GM23338 (cell line): ENCODE data around the gene CBX5. TPM values are rescaled to one million over a fixed set of nuclear protein-coding genes. Genes with fewer than 3 reads are reported as not detected.

Experiments used
- ATAC-seq: fragments of 200-7000 bp; cut with Tn5 transposase; 3 replicates; pipeline ENCODE4 v1.9.1; 2020
- DNase-seq: peaks from one replicate; pipeline ENCODE4 v3.0.0-alpha.2; 2015; ENCODE audit warnings: low spot score
- H2AFZ ChIP-seq: fragments of 200-600 bp; sonication (generic); 2 replicates; pipeline ENCODE4 v1.8.0; 2016; ENCODE audit warnings: antibody characterized with exemption, mild to moderate bottlenecking, moderate library complexity
- H3F3A ChIP-seq: fragments of 200-600 bp; sonication (generic); replicated peaks from 2 replicates; pipeline ENCODE4 v1.8.0; 2017; ENCODE audit warnings: antibody characterized with exemption, mixed run types, low read depth
- H3K27ac ChIP-seq: fragments of 200-600 bp; sonication (generic); 2 replicates; pipeline ENCODE4 v1.6.1; 2016; ENCODE audit warnings: low read depth
- H3K27me3 ChIP-seq: fragments of 200-600 bp; sonication (generic); 2 replicates; pipeline ENCODE4 v1.8.0; 2016; ENCODE audit warnings: mild to moderate bottlenecking, mixed run types, moderate library complexity; ENCODE audit not compliant: insufficient read depth
- H3K36me3 ChIP-seq: fragments of 200-600 bp; sonication (generic); 2 replicates; pipeline ENCODE4 v1.8.0; 2016; ENCODE audit warnings: mild to moderate bottlenecking; ENCODE audit not compliant: insufficient read depth
- H3K4me1 ChIP-seq: fragments of 200-600 bp; sonication (generic); 2 replicates; pipeline ENCODE4 v1.8.0; 2016; ENCODE audit warnings: mild to moderate bottlenecking, moderate library complexity; ENCODE audit not compliant: insufficient read depth
- H3K4me2 ChIP-seq: fragments of 200-600 bp; sonication (generic); 2 replicates; pipeline ENCODE4 v1.7.1; 2017; ENCODE audit warnings: mixed run types
- H3K4me3 ChIP-seq: fragments of 200-600 bp; sonication (generic); 2 replicates; pipeline ENCODE4 v1.6.1; 2016; ENCODE audit warnings: mixed run types
- H3K79me2 ChIP-seq: fragments of 200-600 bp; sonication (generic); replicated peaks from 2 replicates; pipeline ENCODE4 v1.8.0; 2017; ENCODE audit warnings: mild to moderate bottlenecking; ENCODE audit not compliant: insufficient read depth
- H3K9me2 ChIP-seq: fragments of 200-600 bp; sonication (generic); 2 replicates; pipeline ENCODE4 v1.8.0; 2017; ENCODE audit not compliant: insufficient read depth
- H4K20me1 ChIP-seq: fragments of 200-600 bp; sonication (generic); replicated peaks from 2 replicates; pipeline ENCODE4 v1.8.0; 2017; ENCODE audit warnings: mild to moderate bottlenecking; ENCODE audit not compliant: insufficient read depth
- H3K27ac Mint-ChIP-seq: 2 replicates; pipeline ENCODE4 v1.8.0; 2020; ENCODE audit warnings: inconsistent platforms, mild to moderate bottlenecking, moderate library complexity, mixed read lengths
- H3K27me3 Mint-ChIP-seq: 3 replicates; pipeline ENCODE4 v1.8.0; 2022; ENCODE audit warnings: low read depth, mild to moderate bottlenecking, moderate library complexity, mixed read lengths, inconsistent platforms; ENCODE audit not compliant: insufficient read depth, poor library complexity
- H3K36me3 Mint-ChIP-seq: 3 replicates; pipeline ENCODE4 v1.8.0; 2021; ENCODE audit warnings: low read depth, mild to moderate bottlenecking, inconsistent platforms, moderate library complexity, mixed read lengths
- H3K4me1 Mint-ChIP-seq: 3 replicates; pipeline ENCODE4 v1.8.0; 2020; ENCODE audit warnings: mild to moderate bottlenecking, inconsistent platforms, mixed read lengths
- H3K4me3 Mint-ChIP-seq: 3 replicates; pipeline ENCODE4 v1.8.0; 2021; ENCODE audit warnings: moderate library complexity, mild to moderate bottlenecking, inconsistent platforms, mixed read lengths
- H3K9me3 Mint-ChIP-seq: 3 replicates; pipeline ENCODE4 v1.8.0; 2020; ENCODE audit warnings: moderate library complexity, mild to moderate bottlenecking, inconsistent platforms, mixed read lengths
- CREB1 ChIP-seq: fragments of 250-450 bp; sonication (Bioruptor Pico); IDR thresholded peaks from 2 replicates; pipeline ENCODE4 v1.5.0; 2020; ENCODE audit warnings: low read depth, mild to moderate bottlenecking, moderate library complexity
- EZH2 ChIP-seq: fragments of 200-600 bp; sonication (generic); IDR thresholded peaks from one replicate; pipeline ENCODE4 v1.8.0; 2017; ENCODE audit warnings: antibody characterized with exemption, mild to moderate bottlenecking, low read depth; ENCODE audit not compliant: unreplicated experiment
- EZH2phosphoT487 ChIP-seq: fragments of 200-600 bp; sonication (generic); IDR thresholded peaks from one replicate; pipeline ENCODE4 v1.8.1; 2018; ENCODE audit warnings: antibody characterized with exemption; ENCODE audit not compliant: unreplicated experiment
- JUNB ChIP-seq: IDR thresholded peaks from one replicate; pipeline ENCODE4 v1.6.1; 2016; ENCODE audit warnings: antibody characterized with exemption; ENCODE audit not compliant: unreplicated experiment
- NANOG ChIP-seq: IDR thresholded peaks from 2 replicates; pipeline ENCODE4 v1.6.1; 2016; ENCODE audit warnings: antibody characterized with exemption, borderline replicate concordance
- POLR2AphosphoS5 ChIP-seq: IDR thresholded peaks from 2 replicates; pipeline ENCODE4 v1.6.1; 2016; ENCODE audit warnings: antibody characterized with exemption, low read depth
- STAT1 ChIP-seq: IDR thresholded peaks from one replicate; pipeline ENCODE4 v1.6.1; 2016; ENCODE audit warnings: antibody characterized with exemption; ENCODE audit not compliant: unreplicated experiment
- ZNF114 ChIP-seq: fragments of 250-450 bp; sonication (Bioruptor Pico); IDR thresholded peaks from 2 replicates; pipeline ENCODE4 v1.5.0; 2020; ENCODE audit warnings: mild to moderate bottlenecking, moderate library complexity
- ZNF331 ChIP-seq: fragments of 250-450 bp; sonication (Bioruptor Pico); IDR thresholded peaks from 2 replicates; pipeline ENCODE4 v1.5.0; 2020; ENCODE audit warnings: low read depth, mild to moderate bottlenecking, moderate library complexity
- polyA plus RNA-seq: library from polyadenylated mRNA; unstranded; fragments of >200 nt; fragmentation: Nextera tagmentation; extraction: Ambion mirVana; gene quantifications from 2 replicates; pipeline ENCODE4 v1.2.1, GENCODE V29; 2016
- total RNA-seq: library from RNA; depleted of rRNA; stranded (reverse); fragments of >200 nt; shearing (Covaris generic); gene quantifications from 2 replicates; pipeline ENCODE4 v1.2.3, GENCODE V29; 2014
- TF ChIP-seq, protein P1 (sequence below): IDR thresholded peaks from one replicate; pipeline ENCODE4 v1.6.1; 2018; ENCODE audit warnings: antibody characterized with exemption; ENCODE audit not compliant: unreplicated experiment
- TF ChIP-seq, protein P2 (sequence below): IDR thresholded peaks from 2 replicates; pipeline ENCODE4 v1.6.1; 2016; ENCODE audit warnings: antibody characterized with exemption
- TF ChIP-seq, protein P3 (sequence below), 2 experiments: fragments of 200-600 bp in 1 of 2; sonication (generic) in 1 of 2; conservative IDR thresholded peaks; 2 replicates each; pipeline versions ENCODE4 v1.5.1 to v1.6.1; 2016 to 2017; ENCODE audit warnings: antibody characterized with exemption in 2 of 2, low read depth in 2 of 2, mild to moderate bottlenecking in 2 of 2, moderate library complexity in 1 of 2
- TF ChIP-seq, protein P4 (sequence below): fragments of 250-450 bp; sonication (Bioruptor Pico); IDR thresholded peaks from 2 replicates; pipeline ENCODE4 v1.5.0; 2020; ENCODE audit warnings: mild to moderate bottlenecking, moderate library complexity

CBX5 gene
- total and polyA plus RNA-seq, 2 experiments from 2014 or later: 152 to 212 TPM

DNA sequence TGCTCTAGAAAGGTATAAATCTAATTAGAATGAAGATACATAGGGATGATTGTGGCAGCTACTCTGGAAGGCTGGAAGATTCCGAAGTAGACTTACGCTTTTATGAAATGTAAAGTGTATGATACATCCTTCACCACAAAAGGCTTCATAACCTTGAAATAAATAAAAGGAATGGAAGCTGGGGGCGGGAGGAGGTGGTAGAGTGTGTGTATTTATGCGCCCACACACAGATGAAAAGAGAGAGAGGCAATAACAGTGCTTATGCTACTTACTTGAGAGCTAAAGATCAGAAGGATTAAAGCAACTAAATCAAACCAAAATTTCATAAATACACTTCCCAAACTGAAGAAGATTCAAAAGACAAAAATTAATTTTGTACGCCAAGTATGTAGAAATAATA lies 30.4 kb downstream of the CBX5 start (continued):
- TF ChIP-seq, protein P1, sequence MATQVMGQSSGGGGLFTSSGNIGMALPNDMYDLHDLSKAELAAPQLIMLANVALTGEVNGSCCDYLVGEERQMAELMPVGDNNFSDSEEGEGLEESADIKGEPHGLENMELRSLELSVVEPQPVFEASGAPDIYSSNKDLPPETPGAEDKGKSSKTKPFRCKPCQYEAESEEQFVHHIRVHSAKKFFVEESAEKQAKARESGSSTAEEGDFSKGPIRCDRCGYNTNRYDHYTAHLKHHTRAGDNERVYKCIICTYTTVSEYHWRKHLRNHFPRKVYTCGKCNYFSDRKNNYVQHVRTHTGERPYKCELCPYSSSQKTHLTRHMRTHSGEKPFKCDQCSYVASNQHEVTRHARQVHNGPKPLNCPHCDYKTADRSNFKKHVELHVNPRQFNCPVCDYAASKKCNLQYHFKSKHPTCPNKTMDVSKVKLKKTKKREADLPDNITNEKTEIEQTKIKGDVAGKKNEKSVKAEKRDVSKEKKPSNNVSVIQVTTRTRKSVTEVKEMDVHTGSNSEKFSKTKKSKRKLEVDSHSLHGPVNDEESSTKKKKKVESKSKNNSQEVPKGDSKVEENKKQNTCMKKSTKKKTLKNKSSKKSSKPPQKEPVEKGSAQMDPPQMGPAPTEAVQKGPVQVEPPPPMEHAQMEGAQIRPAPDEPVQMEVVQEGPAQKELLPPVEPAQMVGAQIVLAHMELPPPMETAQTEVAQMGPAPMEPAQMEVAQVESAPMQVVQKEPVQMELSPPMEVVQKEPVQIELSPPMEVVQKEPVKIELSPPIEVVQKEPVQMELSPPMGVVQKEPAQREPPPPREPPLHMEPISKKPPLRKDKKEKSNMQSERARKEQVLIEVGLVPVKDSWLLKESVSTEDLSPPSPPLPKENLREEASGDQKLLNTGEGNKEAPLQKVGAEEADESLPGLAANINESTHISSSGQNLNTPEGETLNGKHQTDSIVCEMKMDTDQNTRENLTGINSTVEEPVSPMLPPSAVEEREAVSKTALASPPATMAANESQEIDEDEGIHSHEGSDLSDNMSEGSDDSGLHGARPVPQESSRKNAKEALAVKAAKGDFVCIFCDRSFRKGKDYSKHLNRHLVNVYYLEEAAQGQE: no peak
- TF ChIP-seq EZH2 (no peak), STAT1 (no peak), CREB1 (CRISPR knock-in tag) (no peak)
- TF ChIP-seq, protein P2, sequence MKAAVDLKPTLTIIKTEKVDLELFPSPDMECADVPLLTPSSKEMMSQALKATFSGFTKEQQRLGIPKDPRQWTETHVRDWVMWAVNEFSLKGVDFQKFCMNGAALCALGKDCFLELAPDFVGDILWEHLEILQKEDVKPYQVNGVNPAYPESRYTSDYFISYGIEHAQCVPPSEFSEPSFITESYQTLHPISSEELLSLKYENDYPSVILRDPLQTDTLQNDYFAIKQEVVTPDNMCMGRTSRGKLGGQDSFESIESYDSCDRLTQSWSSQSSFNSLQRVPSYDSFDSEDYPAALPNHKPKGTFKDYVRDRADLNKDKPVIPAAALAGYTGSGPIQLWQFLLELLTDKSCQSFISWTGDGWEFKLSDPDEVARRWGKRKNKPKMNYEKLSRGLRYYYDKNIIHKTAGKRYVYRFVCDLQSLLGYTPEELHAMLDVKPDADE: no peak

DNA sequence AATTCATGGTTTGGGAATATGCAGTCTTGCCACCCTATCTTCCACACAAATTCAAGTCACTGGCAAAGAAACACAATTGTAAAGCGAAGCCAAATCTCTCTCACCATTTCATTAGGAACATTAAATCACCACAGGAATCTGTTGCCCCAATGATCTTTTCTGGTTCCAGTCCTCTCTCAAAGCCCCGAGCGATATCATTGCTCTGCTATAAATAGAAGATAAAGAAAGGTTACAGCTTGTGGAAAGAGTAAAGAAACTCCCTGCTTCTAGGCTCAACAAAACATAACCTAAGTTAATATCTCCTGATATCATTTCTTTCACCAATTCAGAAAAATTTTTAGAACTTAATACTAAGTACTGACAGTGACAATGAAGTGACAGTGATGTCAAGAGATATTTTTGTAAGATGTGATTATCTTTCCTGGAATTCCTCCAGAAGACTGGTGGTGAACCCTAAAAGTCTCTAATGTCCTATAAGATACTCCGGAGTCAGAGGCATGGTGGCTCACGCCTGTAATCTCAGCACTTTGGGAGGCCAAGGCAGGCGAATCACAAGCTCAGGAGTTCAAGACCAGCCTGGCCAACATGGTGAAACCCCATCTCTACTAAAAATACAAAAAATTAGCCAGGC lies 33.8 kb downstream of the CBX5 start:
- no peak overlapping the region for H3K4me3 Mint-ChIP-seq
- ATAC-seq (no peak), DNase-seq (no peak)
- H3K9me3 Mint-ChIP-seq: no peaks in the 10 kb centered on the region
- H3K4me3 ChIP-seq: no peak overlapping the region
- H3K27ac ChIP-seq: no peak overlapping the region
- peaks cover 89% of the 10 kb centered on the region for H3K36me3 Mint-ChIP-seq
- peaks cover 8% of the 10 kb centered on the region; the same call in 1 of the 2 replicates for H3F3A ChIP-seq
- no peaks in the 10 kb centered on the region for H3K4me1 ChIP-seq
- no peaks in the 10 kb centered on the region for H3K27me3 ChIP-seq
- H3K4me1 Mint-ChIP-seq: no peaks in the 10 kb centered on the region
- H3K27ac Mint-ChIP-seq: no peak overlapping the region
- peaks cover 10% of the 10 kb centered on the region; the same call in 1 of the 2 replicates for H4K20me1 ChIP-seq
- H3K36me3 ChIP-seq: peaks cover 38% of the 10 kb centered on the region
- peaks cover 3% of the 10 kb centered on the region for H3K27me3 Mint-ChIP-seq
- H2AFZ ChIP-seq: no peak overlapping the region
- no peaks in the 10 kb centered on the region for H3K9me2 ChIP-seq
- H3K79me2 ChIP-seq: peaks cover 9% of the 10 kb centered on the region
- H3K4me2 ChIP-seq: no peak overlapping the region
- TF ChIP-seq ZNF331 (CRISPR knock-in tag) (no peak), ZNF114 (no peak), JUNB (no peak), STAT1 (no peak), NANOG (no peak), POLR2AphosphoS5 (no peak), EZH2phosphoT487 (no peak)
- TF ChIP-seq, protein P3, sequence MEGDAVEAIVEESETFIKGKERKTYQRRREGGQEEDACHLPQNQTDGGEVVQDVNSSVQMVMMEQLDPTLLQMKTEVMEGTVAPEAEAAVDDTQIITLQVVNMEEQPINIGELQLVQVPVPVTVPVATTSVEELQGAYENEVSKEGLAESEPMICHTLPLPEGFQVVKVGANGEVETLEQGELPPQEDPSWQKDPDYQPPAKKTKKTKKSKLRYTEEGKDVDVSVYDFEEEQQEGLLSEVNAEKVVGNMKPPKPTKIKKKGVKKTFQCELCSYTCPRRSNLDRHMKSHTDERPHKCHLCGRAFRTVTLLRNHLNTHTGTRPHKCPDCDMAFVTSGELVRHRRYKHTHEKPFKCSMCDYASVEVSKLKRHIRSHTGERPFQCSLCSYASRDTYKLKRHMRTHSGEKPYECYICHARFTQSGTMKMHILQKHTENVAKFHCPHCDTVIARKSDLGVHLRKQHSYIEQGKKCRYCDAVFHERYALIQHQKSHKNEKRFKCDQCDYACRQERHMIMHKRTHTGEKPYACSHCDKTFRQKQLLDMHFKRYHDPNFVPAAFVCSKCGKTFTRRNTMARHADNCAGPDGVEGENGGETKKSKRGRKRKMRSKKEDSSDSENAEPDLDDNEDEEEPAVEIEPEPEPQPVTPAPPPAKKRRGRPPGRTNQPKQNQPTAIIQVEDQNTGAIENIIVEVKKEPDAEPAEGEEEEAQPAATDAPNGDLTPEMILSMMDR (conservative IDR thresholded peaks at IDR 0.05; ENCODE audit: low read depth in 2 of 2): no peak
- TF ChIP-seq, protein P4, sequence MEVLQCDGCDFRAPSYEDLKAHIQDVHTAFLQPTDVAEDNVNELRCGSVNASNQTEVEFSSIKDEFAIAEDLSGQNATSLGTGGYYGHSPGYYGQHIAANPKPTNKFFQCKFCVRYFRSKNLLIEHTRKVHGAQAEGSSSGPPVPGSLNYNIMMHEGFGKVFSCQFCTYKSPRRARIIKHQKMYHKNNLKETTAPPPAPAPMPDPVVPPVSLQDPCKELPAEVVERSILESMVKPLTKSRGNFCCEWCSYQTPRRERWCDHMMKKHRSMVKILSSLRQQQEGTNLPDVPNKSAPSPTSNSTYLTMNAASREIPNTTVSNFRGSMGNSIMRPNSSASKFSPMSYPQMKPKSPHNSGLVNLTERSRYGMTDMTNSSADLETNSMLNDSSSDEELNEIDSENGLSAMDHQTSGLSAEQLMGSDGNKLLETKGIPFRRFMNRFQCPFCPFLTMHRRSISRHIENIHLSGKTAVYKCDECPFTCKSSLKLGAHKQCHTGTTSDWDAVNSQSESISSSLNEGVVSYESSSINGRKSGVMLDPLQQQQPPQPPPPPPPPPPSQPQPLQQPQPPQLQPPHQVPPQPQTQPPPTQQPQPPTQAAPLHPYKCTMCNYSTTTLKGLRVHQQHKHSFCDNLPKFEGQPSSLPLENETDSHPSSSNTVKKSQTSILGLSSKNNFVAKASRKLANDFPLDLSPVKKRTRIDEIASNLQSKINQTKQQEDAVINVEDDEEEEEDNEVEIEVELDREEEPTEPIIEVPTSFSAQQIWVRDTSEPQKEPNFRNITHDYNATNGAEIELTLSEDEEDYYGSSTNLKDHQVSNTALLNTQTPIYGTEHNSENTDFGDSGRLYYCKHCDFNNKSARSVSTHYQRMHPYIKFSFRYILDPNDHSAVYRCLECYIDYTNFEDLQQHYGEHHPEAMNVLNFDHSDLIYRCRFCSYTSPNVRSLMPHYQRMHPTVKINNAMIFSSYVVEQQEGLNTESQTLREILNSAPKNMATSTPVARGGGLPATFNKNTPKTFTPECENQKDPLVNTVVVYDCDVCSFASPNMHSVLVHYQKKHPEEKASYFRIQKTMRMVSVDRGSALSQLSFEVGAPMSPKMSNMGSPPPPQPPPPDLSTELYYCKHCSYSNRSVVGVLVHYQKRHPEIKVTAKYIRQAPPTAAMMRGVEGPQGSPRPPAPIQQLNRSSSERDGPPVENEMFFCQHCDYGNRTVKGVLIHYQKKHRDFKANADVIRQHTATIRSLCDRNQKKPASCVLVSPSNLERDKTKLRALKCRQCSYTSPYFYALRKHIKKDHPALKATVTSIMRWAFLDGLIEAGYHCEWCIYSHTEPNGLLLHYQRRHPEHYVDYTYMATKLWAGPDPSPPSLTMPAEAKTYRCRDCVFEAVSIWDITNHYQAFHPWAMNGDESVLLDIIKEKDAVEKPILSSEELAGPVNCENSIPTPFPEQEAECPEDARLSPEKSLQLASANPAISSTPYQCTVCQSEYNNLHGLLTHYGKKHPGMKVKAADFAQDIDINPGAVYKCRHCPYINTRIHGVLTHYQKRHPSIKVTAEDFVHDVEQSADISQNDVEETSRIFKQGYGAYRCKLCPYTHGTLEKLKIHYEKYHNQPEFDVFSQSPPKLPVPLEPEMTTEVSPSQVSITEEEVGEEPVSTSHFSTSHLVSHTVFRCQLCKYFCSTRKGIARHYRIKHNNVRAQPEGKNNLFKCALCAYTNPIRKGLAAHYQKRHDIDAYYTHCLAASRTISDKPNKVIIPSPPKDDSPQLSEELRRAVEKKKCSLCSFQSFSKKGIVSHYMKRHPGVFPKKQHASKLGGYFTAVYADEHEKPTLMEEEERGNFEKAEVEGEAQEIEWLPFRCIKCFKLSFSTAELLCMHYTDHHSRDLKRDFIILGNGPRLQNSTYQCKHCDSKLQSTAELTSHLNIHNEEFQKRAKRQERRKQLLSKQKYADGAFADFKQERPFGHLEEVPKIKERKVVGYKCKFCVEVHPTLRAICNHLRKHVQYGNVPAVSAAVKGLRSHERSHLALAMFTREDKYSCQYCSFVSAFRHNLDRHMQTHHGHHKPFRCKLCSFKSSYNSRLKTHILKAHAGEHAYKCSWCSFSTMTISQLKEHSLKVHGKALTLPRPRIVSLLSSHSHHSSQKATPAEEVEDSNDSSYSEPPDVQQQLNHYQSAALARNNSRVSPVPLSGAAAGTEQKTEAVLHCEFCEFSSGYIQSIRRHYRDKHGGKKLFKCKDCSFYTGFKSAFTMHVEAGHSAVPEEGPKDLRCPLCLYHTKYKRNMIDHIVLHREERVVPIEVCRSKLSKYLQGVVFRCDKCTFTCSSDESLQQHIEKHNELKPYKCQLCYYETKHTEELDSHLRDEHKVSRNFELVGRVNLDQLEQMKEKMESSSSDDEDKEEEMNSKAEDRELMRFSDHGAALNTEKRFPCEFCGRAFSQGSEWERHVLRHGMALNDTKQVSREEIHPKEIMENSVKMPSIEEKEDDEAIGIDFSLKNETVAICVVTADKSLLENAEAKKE (CRISPR knock-in tag): no peak
